ENCODE measurements around the gene VTI1A.
"Not testable (repeated sequence)": the region's sequence is repeated elsewhere in the genome, so short reads cannot be mapped to it uniquely, and the experiment has no call there.

The VTI1A gene

GRCh38 chr10:112728997-112729396 is 282.0 kb downstream of the VTI1A start:
- no peak for DNase-seq

- DNase-seq = not testable (repeated sequence)
Observed at GRCh38 chr10:112731450-112731849, 284.4 kb downstream of the VTI1A start.

GRCh38 chr10:112732277-112732921 is 285.4 kb downstream of the VTI1A start:
- no peak for DNase-seq

GRCh38 chr10:112735041-112735695 is 288.2 kb downstream of the VTI1A start:
- DNase-seq = no peak

- DNase-seq = no peak
Observed at GRCh38 chr10:112738606-112739591, 291.9 kb downstream of the VTI1A start.

GRCh38 chr10:112739592-112740353 is 292.8 kb downstream of the VTI1A start:
- DNase-seq = no peak

- no peak for DNase-seq
Observed at GRCh38 chr10:112741830-112742402, 294.9 kb downstream of the VTI1A start.

GRCh38 chr10:112744181-112745096 is 297.4 kb downstream of the VTI1A start:
- DNase-seq = no peak

- DNase-seq = no peak
Observed at GRCh38 chr10:112746329-112746728, 299.3 kb downstream of the VTI1A start.

- DNase-seq = no peak
Observed at GRCh38 chr10:112750427-112751167, 303.6 kb downstream of the VTI1A start.

GRCh38 chr10:112751651-112752050 is 304.6 kb downstream of the VTI1A start:
- no peak for DNase-seq

- DNase-seq = no peak
Observed at GRCh38 chr10:112752288-112752687, 305.3 kb downstream of the VTI1A start.

- DNase-seq = peak; percentile 57
Observed at GRCh38 chr10:112753961-112754411, 307.0 kb downstream of the VTI1A start.

- DNase-seq = no peak
Observed at GRCh38 chr10:112755446-112756234, 308.6 kb downstream of the VTI1A start.

GRCh38 chr10:112756235-112756527 is 309.2 kb downstream of the VTI1A start:
- DNase-seq = no peak

GRCh38 chr10:112758961-112759360 is 311.9 kb downstream of the VTI1A start:
- no peak for DNase-seq

GRCh38 chr10:112759496-112759895 is 312.5 kb downstream of the VTI1A start:
- DNase-seq = no peak

GRCh38 chr10:112761256-112761655 is 314.2 kb downstream of the VTI1A start:
- DNase-seq = no peak

GRCh38 chr10:112763916-112764520 is 317.0 kb downstream of the VTI1A start:
- no peak for DNase-seq
